ENCODE measurements around the gene S100B.

S100B gene

DNA sequence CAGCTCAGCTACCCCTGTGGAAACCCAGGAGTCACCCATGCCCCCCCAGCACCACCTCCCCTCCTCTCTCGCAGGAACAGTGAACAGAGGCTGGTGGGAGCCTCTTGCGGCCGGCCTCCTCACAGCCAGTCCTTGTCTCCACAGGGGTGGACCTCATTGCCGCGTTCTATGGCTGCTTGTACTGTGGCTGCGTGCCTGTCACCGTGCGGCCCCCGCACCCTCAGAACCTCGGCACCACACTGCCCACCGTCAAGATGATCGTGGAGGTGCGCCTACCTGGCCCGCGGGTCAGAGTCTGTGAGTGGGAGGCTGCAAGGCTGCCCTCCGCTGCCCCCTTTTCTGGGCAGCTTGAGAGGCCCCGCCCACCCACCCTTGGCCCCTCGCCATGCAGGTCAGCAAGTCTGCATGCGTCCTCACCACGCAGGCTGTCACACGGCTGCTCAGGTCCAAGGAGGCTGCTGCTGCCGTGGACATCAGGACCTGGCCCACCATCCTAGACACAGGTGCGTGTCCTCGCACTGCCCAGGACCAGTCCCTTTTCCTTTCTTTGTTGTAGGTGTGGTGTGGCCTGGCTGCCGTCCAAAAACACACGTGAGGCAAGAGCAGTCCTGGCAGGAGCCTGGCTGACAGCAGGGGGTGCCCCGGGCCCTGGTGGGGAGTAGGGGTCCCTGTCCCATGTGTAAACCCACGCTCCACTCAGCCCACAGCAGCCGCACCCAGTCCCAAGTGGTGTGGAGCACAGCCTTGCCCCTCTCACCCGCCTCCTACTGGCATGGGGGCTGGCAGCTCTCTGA lies 50.3 kb downstream of the S100B start:
- H3K4me3 ChIP-seq (ENCODE audit: low read depth, low read length), result no peak overlapping the region
- TF ChIP-seq, protein P1, sequence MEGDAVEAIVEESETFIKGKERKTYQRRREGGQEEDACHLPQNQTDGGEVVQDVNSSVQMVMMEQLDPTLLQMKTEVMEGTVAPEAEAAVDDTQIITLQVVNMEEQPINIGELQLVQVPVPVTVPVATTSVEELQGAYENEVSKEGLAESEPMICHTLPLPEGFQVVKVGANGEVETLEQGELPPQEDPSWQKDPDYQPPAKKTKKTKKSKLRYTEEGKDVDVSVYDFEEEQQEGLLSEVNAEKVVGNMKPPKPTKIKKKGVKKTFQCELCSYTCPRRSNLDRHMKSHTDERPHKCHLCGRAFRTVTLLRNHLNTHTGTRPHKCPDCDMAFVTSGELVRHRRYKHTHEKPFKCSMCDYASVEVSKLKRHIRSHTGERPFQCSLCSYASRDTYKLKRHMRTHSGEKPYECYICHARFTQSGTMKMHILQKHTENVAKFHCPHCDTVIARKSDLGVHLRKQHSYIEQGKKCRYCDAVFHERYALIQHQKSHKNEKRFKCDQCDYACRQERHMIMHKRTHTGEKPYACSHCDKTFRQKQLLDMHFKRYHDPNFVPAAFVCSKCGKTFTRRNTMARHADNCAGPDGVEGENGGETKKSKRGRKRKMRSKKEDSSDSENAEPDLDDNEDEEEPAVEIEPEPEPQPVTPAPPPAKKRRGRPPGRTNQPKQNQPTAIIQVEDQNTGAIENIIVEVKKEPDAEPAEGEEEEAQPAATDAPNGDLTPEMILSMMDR (IDR thresholded peaks at IDR 0.05; ENCODE audit: low read depth, low read length), result no peak

DNA sequence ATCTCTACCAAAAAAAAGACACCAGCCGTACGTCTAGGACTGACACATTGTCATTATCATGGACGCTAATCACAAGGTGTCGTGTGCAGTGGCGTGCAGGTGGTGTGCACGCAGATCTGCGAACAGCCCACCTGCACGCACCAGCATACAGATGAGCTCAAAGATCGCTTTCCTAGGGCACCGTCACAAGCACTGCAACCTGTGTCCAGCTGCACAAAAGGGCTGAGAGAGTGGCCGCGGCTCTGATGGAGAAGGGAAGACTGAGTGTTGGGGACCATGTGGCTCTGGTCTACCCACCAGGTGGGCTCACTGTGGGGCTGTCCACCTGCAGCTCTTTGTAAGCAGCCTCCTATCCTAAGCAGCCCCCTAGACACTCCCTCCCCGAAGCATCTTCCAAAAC lies 50.9 kb downstream of the S100B start:
- no peak overlapping the region for H3K4me3 ChIP-seq (ENCODE audit: low read depth, low read length)
- TF ChIP-seq, protein P1 (IDR thresholded peaks at IDR 0.05; ENCODE audit: low read depth, low read length), result no peak

DNA sequence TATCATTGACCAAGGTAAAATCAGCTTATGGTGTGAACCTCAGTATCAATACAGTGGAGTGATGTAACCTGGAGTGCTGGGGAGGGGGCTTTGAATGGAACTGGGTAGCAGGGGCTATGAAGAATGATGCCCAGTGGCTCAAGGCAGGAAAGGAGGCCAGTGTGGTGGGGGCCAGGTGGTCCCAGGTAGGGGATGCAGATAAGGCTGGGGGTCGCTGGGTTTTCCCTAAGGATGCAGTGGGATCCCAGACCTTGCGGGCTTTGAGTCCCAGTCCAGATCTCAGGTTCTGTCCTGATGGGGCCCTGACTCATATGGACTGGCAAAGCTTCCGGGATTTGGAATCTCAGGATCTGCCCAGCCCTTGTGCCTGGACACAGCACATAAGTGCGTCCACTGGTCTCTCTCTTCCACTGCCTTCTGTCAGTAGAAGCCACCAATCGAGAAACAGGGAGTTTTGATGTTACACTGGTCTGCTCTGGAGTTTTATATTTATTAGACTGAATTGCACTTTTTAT lies 52.0 kb downstream of the S100B start:
- no peak overlapping the region for H3K4me3 ChIP-seq (ENCODE audit: low read depth, low read length)
- TF ChIP-seq, protein P1 (IDR thresholded peaks at IDR 0.05; ENCODE audit: low read depth, low read length), result no peak

DNA sequence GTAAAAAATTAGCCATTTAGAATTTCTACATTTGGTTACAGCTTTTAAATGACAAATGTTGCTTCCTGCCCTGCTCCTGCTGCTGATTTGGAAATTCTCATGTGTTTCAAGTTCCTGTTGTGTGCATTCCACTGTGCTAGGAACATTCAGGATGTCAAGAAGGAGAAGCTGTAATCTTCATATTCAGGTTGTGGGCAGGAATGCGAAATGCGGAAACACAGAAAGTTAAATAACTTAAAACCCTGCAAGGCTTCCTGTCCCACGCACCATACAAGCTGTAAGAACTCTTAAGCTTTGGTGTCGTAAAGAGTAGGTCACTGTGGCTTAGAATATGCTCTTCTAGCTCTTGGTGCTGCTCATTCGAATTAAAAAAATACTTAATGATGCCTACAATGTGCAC lies 52.6 kb downstream of the S100B start:
- H3K4me3 ChIP-seq (ENCODE audit: low read depth, low read length), result no peak overlapping the region

DNA sequence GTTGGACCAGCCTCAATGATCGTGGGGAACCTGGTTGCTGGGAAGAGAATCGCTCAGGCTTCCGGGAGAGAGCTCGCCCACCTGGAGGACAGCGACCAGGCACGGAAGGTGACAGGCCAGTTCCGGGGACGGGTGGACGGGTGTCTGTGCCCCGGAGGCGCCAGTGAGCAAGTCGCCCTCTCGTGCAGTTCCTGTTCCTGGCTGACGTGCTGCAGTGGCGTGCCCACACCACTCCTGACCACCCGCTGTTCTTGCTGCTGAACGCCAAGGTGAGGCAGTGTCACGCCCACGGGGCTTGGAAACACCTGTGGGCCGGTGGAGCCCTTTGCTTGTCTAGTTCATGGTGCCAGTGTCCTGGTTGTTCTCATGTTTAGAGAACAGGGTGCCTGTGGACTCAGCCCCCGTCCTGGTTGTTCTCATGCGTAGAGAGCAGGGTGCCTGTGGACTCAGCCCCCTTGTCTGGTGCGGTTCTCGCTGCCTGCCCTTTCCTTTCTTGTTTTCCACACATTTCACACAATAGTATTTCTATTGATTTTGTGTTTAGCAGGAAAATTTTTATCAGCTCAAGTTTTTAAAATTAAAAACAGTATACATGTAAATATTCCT lies 53.1 kb downstream of the S100B start:
- TF ChIP-seq, protein P1 (IDR thresholded peaks at IDR 0.05; ENCODE audit: low read depth, low read length), result no peak
- no peak overlapping the region for H3K4me3 ChIP-seq (ENCODE audit: low read depth, low read length)

More for the DNA sequence above, 52.6 kb downstream of the S100B start:
- TF ChIP-seq, protein P1 (IDR thresholded peaks at IDR 0.05; ENCODE audit: low read depth, low read length), result no peak

DNA sequence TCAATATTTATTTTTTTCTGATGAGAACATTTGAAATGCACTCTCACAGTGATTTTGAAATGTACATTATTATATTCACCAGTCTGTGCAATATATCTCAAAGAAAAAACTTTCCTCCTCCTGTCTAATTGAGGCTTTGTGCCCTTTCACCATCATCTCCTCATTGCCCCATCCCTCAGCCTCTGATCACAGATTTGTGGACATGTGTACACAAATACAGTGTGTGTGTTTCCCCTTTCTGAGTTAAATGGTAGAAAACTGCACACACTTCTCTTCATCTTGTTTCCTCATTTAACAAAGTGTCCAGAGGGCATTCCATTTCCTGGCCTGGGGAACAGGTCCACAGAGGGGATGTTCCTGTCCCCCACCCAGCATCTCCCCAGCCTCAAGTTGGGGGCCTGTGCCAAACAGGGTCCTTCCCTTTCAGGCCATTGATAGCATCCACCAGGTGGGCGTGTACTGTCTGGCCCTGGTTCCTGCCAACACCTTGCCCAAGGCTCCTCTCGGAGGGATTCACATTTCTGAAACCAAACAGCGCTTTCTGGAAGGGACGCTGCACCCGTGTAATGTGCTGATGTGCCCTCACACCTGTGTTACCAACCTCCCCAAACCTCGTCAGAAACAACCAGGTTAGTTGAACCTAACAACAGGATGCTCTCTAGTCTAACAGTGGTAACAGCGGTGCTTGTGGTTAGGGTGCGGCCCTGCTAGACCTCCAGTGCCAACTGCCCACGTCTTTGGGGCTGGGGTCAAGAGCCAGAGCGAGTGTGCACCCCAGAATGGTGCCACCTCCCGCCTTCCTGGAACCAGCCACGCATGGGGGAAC lies 54.6 kb downstream of the S100B start:
- H3K4me3 ChIP-seq (ENCODE audit: low read depth, low read length), result no peak overlapping the region
- TF ChIP-seq, protein P1 (IDR thresholded peaks at IDR 0.05; ENCODE audit: low read depth, low read length), result no peak
